CD4-positive, alpha-beta T cell treated with Interferon alpha-2 for 1 hour (primary cell): ENCODE results near the gene TARDBP.
"Not testable (repeated sequence)": the region's sequence is repeated elsewhere in the genome, so short reads cannot be mapped to it uniquely, and the experiment has no call there.

Experiments used
- DNase-seq, 2 donors: peaks; one replicate each; pipeline ENCODE4 v3.0.0-alpha.2; 2020 to 2022

The TARDBP gene

GRCh38 chr1:11044086-11044848 lies 31.8 kb downstream of the TARDBP start:
- no peak for DNase-seq

- DNase-seq = no peak
These were observed 32.5 kb downstream of the TARDBP start for GRCh38 chr1:11044849-11045427.

- no peak for DNase-seq
These were observed 33.2 kb downstream of the TARDBP start for GRCh38 chr1:11045428-11046269.

- no peak for DNase-seq
These were observed 33.8 kb downstream of the TARDBP start for GRCh38 chr1:11046270-11046566.

- no peak for DNase-seq
These were observed 34.3 kb downstream of the TARDBP start, which contains the start of gene MASP2 for GRCh38 chr1:11046625-11047365. Gene MASP2 (minus strand): TSS chr1:11047239. CDS start chr1:11047207, 32 bp downstream.

GRCh38 chr1:11051121-11051520 lies 38.7 kb downstream of the TARDBP start:
- DNase-seq = not testable (repeated sequence)

- no peak for DNase-seq
These were observed 39.5 kb downstream of the TARDBP start for GRCh38 chr1:11051781-11052511.

GRCh38 chr1:11052839-11053757 lies 40.6 kb downstream of the TARDBP start:
- DNase-seq = no peak

GRCh38 chr1:11053758-11054137 lies 41.3 kb downstream of the TARDBP start:
- DNase-seq = no peak

- DNase-seq = no peak
These were observed 41.7 kb downstream of the TARDBP start for GRCh38 chr1:11054181-11054580.

GRCh38 chr1:11054666-11055065 lies 42.2 kb downstream of the TARDBP start:
- no peak for DNase-seq

- no peak for DNase-seq
These were observed 43.2 kb downstream of the TARDBP start for GRCh38 chr1:11055676-11056075.

- no peak for DNase-seq
These were observed 44.0 kb downstream of the TARDBP start for GRCh38 chr1:11056504-11056903.

- no peak for DNase-seq
These were observed 45.0 kb downstream of the TARDBP start for GRCh38 chr1:11057477-11057876.

- no peak for DNase-seq
These were observed 45.6 kb downstream of the TARDBP start for GRCh38 chr1:11058026-11058425.

- no peak for DNase-seq
These were observed 46.2 kb downstream of the TARDBP start for GRCh38 chr1:11058595-11059154.

GRCh38 chr1:11059155-11059967 lies 46.9 kb downstream of the TARDBP start:
- no peak for DNase-seq

GRCh38 chr1:11059968-11060830 lies 47.7 kb downstream of the TARDBP start, which contains the start of gene SRM:
Gene SRM (minus strand): TSS chr1:11060018. CDS start chr1:11059943, 75 bp downstream.
- DNase-seq = peak; percentile 88 to 93
